ENCODE data around the gene B3GAT2. TPM values are rescaled to one million over a fixed set of nuclear protein-coding genes. Genes with fewer than 3 reads are reported as not detected.
A peak's percentile ranks its signal among the peaks of the same experiment; 100 is the strongest.

The B3GAT2 gene, protein sequence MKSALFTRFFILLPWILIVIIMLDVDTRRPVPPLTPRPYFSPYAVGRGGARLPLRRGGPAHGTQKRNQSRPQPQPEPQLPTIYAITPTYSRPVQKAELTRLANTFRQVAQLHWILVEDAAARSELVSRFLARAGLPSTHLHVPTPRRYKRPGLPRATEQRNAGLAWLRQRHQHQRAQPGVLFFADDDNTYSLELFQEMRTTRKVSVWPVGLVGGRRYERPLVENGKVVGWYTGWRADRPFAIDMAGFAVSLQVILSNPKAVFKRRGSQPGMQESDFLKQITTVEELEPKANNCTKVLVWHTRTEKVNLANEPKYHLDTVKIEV
- 0.80 TPM for polyA plus RNA-seq (2013, experiment 1 of 2)
- 0.89 TPM for polyA plus RNA-seq (2013, experiment 2 of 2)

DNA sequence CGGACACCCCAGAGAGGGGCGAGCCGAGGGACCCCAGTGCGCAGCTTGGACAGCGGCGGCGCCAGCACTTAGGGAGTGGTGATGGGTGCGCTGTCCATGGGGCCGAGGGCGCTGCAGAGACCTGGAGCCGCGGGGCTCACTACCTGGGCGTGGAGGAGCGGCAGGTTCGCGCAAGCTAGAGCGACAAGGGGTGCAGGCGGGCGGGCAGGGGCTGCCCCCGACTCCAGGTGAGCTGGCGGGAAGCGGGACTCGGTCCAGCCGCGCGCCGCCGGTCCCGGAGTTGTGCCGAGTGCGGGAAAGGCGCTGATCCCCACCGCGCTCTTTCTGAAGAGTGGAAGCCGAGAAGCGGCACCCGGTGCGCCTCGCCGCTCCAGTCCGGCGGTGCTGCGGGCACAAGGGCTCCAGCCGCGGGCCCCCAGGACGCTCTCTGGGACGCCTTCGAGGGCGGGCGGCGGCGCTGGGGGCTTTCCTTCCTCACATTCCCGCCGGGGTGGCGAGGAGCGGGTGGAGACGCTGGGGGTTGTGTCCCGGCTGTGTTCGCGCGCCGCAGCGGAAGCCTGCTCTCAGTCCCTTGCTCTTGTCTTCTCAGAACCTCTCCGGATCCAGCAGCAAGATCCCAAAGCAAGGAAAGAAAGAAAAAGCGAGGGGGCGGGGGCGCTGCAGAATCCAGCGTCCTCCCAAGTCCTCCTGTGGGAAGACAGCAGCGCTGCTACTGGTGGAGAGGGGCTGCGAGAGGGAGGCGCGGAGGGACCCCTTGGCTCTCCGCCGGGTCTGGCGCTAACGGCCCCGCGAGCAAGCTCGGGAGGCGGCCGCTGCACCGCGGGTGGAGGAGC is at the start of gene B3GAT2:
Gene B3GAT2, minus strand, starts transcription at position 610 of the 833 bp plus-strand sequence. CDS start 631 bp downstream, outside the sequence.
- peaks cover 87% of the 10 kb centered on the region for H3K27me3 ChIP-seq (ENCODE audit: insufficient read depth, low read length)
- no peaks in the 10 kb centered on the region for H3K4me1 ChIP-seq (ENCODE audit: insufficient read depth, low read length)
- H3K27ac ChIP-seq (ENCODE audit: low read depth, low read length) = no peak within 1 kb of the TSS
- H3K36me3 ChIP-seq (ENCODE audit: insufficient read depth, low read length) = no peaks in the 10 kb centered on the region
- no peaks in the 10 kb centered on the region for H3K9me3 ChIP-seq (ENCODE audit: insufficient read depth, low read depth, low read length)
- 0 out of 2 replicates have a peak within 1 kb of the TSS, but pooled peaks have one; percentile 12 for H3K9ac ChIP-seq (ENCODE audit: low read depth, low read length)
- WGBS = under 1% methylated on average over 83 of the region's 83 CpGs
- peak within 1 kb of the TSS; percentile 56 for H3K4me3 ChIP-seq (ENCODE audit: low read length)

- Histone ChIP-seq H3K36me3 (ENCODE audit: insufficient read depth, low read length) (no peaks in the 10 kb centered on the region), H3K4me1 (ENCODE audit: insufficient read depth, low read length) (0 out of 2 replicates have a peak, but pooled peaks cover 7% of the 10 kb centered on the region), H3K27ac (ENCODE audit: low read depth, low read length) (no peak overlapping the region), H3K9ac (ENCODE audit: low read depth, low read length) (no peak overlapping the region), H3K4me3 (ENCODE audit: low read length) (no peak overlapping the region), H3K9me3 (ENCODE audit: insufficient read depth, low read depth, low read length) (no peaks in the 10 kb centered on the region), H3K27me3 (ENCODE audit: insufficient read depth, low read length) (no peaks in the 10 kb centered on the region)
- WGBS = 38% methylated on average over 4 of the region's 4 CpGs
Observed at GRCh38 chr6:70998148-70998547, 41.3 kb upstream of the B3GAT2 start.

DNA sequence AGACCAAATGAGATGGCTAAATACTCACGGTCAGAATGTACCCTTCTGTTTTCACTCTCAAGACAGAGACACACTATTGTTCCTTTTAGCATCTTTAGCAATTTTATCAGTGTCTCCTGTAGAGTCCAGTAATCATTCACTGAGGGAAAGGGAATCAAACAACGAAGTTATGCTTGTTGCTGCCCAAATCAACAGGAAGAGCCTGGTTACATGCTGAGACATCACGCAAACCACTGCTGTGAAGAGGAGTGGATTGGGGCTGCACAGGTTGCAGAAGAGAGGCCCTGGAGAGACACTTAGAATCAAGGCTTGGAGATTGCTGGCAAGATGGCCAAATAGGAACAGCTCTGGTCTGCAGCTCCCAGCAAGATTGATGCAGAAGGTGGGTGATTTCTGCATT is 40.5 kb upstream of the B3GAT2 start:
- WGBS = 84% methylated on average over 3 of the region's 3 CpGs
- H3K4me3 ChIP-seq (ENCODE audit: low read length) = no peak overlapping the region
- H3K27me3 ChIP-seq (ENCODE audit: insufficient read depth, low read length) = no peaks in the 10 kb centered on the region

DNA sequence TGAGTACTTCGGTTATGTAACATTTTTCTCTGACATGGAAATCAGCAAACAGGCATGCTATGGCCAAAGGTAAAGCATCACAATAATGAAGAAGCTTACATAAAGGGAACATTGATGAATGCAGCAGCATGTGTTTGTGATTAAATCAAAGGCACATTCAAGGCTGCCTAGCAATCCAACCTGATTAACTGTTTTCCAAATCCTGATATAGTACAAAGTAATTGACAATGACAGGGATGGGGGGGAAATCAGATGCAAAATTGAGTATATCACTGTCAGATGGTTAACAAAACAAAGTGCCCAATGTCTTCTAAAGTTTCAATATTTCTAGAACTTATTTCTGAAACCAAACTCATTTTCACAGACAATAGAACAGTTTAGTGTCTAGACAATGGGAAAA is 39.2 kb upstream of the B3GAT2 start:
- Histone ChIP-seq H3K36me3 (ENCODE audit: insufficient read depth, low read length) (no peaks in the 10 kb centered on the region), H3K9me3 (ENCODE audit: insufficient read depth, low read depth, low read length) (no peaks in the 10 kb centered on the region), H3K27ac (ENCODE audit: low read depth, low read length) (no peak overlapping the region), H3K4me1 (ENCODE audit: insufficient read depth, low read length) (0 out of 2 replicates have a peak, but pooled peaks cover 7% of the 10 kb centered on the region), H3K9ac (ENCODE audit: low read depth, low read length) (no peak overlapping the region), H3K27me3 (ENCODE audit: insufficient read depth, low read length) (no peaks in the 10 kb centered on the region), H3K4me3 (ENCODE audit: low read length) (no peak overlapping the region)
- WGBS = 57% methylated on average over 1 of the region's 1 CpG

More for the DNA sequence above, 40.5 kb upstream of the B3GAT2 start:
- Histone ChIP-seq H3K4me1 (ENCODE audit: insufficient read depth, low read length) (0 out of 2 replicates have a peak, but pooled peaks cover 7% of the 10 kb centered on the region), H3K9ac (ENCODE audit: low read depth, low read length) (no peak overlapping the region), H3K36me3 (ENCODE audit: insufficient read depth, low read length) (no peaks in the 10 kb centered on the region), H3K27ac (ENCODE audit: low read depth, low read length) (no peak overlapping the region), H3K9me3 (ENCODE audit: insufficient read depth, low read depth, low read length) (no peaks in the 10 kb centered on the region)

DNA sequence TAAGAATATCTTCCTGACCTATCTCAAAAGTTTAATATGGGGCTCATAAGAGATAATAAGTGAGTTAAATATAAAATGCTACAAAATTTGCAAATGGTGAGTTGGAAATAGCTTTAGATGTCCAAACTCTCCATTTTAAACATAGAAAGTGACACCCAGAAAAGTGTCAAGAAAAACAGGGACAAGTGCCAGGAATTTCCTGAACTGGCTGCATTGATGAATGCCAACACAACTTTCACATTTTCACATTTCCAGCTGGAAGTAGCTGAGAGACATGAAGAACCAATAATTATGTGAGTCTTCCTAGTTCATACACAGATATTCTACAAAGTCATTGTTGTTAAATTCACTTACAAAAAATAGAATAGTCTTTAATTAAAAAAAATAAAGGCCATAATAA is 38.6 kb upstream of the B3GAT2 start:
- no peak overlapping the region for H3K9ac ChIP-seq (ENCODE audit: low read depth, low read length)
- H3K36me3 ChIP-seq (ENCODE audit: insufficient read depth, low read length) = no peaks in the 10 kb centered on the region
- H3K4me1 ChIP-seq (ENCODE audit: insufficient read depth, low read length) = 0 out of 2 replicates have a peak, but pooled peaks cover 7% of the 10 kb centered on the region
- no peaks in the 10 kb centered on the region for H3K27me3 ChIP-seq (ENCODE audit: insufficient read depth, low read length)
- H3K9me3 ChIP-seq (ENCODE audit: insufficient read depth, low read depth, low read length) = no peaks in the 10 kb centered on the region
- H3K4me3 ChIP-seq (ENCODE audit: low read length) = no peak overlapping the region
- no peak overlapping the region for H3K27ac ChIP-seq (ENCODE audit: low read depth, low read length)

DNA sequence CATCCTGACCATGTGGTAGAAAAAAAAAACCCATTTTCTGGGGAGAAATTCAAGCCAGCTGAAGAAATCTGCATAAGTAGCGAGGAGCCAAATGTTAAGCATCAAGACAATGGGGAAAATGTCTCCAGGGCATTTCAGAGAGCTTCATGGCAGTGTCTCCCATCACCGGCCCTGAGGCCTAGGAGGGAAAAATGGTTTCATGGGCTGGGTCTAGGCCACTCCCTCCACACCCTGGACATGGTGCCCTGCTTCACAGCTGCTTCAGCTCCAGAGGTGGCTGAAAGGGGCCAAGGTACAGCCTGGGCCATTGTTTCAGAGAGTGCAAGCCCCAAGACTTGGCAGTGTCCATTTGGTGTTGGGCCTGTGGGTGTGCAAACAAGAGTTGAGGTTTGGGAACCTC is 34.4 kb upstream of the B3GAT2 start:
- no peak overlapping the region for H3K27ac ChIP-seq (ENCODE audit: low read depth, low read length)
- H3K4me3 ChIP-seq (ENCODE audit: low read length) = no peak overlapping the region
- H3K9ac ChIP-seq (ENCODE audit: low read depth, low read length) = no peak overlapping the region
- 98% methylated on average over 2 of the region's 2 CpGs for WGBS
- H3K4me1 ChIP-seq (ENCODE audit: insufficient read depth, low read length) = no peaks in the 10 kb centered on the region
- no peaks in the 10 kb centered on the region for H3K27me3 ChIP-seq (ENCODE audit: insufficient read depth, low read length)
- H3K36me3 ChIP-seq (ENCODE audit: insufficient read depth, low read length) = no peaks in the 10 kb centered on the region
- H3K9me3 ChIP-seq (ENCODE audit: insufficient read depth, low read depth, low read length) = no peaks in the 10 kb centered on the region

DNA sequence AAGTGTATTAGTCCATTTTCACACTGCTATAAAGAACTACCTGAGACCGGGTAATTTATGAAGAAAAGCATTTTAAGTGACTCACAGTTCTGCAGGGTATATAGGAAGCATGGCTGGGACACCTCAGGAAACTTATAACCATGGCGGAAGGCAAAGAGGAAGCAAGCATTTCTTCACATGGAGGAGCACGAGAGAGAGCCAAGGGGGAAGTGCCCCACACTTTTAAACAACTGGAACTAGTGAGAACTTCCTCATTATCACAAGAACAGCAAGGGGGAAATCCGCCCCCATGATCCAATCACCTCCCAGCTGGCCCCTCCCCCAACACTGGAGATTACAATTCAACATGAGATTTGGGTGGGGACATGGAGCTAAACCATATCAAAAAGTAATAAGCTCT is 28.3 kb upstream of the B3GAT2 start:
- no peaks in the 10 kb centered on the region for H3K9me3 ChIP-seq (ENCODE audit: insufficient read depth, low read depth, low read length)
- no peaks in the 10 kb centered on the region for H3K36me3 ChIP-seq (ENCODE audit: insufficient read depth, low read length)
- 87% methylated on average over 4 of the region's 4 CpGs for WGBS
- H3K4me1 ChIP-seq (ENCODE audit: insufficient read depth, low read length) = no peaks in the 10 kb centered on the region
- H3K27ac ChIP-seq (ENCODE audit: low read depth, low read length) = no peak overlapping the region
- no peak overlapping the region for H3K9ac ChIP-seq (ENCODE audit: low read depth, low read length)
- H3K27me3 ChIP-seq (ENCODE audit: insufficient read depth, low read length) = no peaks in the 10 kb centered on the region
- H3K4me3 ChIP-seq (ENCODE audit: low read length) = no peak overlapping the region

- no peak overlapping the region for H3K9ac ChIP-seq (ENCODE audit: low read depth, low read length)
- H3K36me3 ChIP-seq (ENCODE audit: insufficient read depth, low read length) = no peaks in the 10 kb centered on the region
- WGBS = 100% methylated on average over 1 of the region's 3 CpGs
- H3K27ac ChIP-seq (ENCODE audit: low read depth, low read length) = no peak overlapping the region
- no peaks in the 10 kb centered on the region for H3K9me3 ChIP-seq (ENCODE audit: insufficient read depth, low read depth, low read length)
- H3K27me3 ChIP-seq (ENCODE audit: insufficient read depth, low read length) = no peaks in the 10 kb centered on the region
- no peaks in the 10 kb centered on the region for H3K4me1 ChIP-seq (ENCODE audit: insufficient read depth, low read length)
- no peak overlapping the region for H3K4me3 ChIP-seq (ENCODE audit: low read length)
Observed at GRCh38 chr6:70982747-70983146, 25.9 kb upstream of the B3GAT2 start.

- no peaks in the 10 kb centered on the region for H3K4me1 ChIP-seq (ENCODE audit: insufficient read depth, low read length)
- no peaks in the 10 kb centered on the region for H3K27me3 ChIP-seq (ENCODE audit: insufficient read depth, low read length)
- H3K27ac ChIP-seq (ENCODE audit: low read depth, low read length) = no peak overlapping the region
- H3K36me3 ChIP-seq (ENCODE audit: insufficient read depth, low read length) = no peaks in the 10 kb centered on the region
- no peak overlapping the region for H3K4me3 ChIP-seq (ENCODE audit: low read length)
- no peak overlapping the region for H3K9ac ChIP-seq (ENCODE audit: low read depth, low read length)
- H3K9me3 ChIP-seq (ENCODE audit: insufficient read depth, low read depth, low read length) = no peaks in the 10 kb centered on the region
- WGBS = 100% methylated on average over 2 of the region's 4 CpGs
Observed at GRCh38 chr6:70980727-70981126, 23.9 kb upstream of the B3GAT2 start.

DNA sequence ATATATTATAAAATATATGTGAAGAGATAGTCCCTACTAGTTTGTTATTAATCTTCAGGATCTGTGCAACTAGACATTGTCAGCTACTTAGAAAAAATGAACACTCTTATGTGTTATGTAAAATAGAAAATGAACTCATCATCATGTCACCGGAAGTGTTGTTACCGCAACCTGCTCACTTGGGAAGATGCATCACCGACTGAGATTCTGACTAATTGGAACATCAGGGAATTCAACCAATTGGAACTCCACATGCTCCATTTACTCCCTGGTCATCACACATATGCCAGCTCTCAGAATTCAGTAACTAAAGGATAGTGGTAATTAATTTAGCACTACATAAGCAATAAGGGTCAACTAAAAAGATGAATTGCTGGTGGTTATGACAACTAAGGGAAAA is 16.7 kb upstream of the B3GAT2 start:
- Histone ChIP-seq H3K9ac (ENCODE audit: low read depth, low read length) (no peak overlapping the region), H3K4me1 (ENCODE audit: insufficient read depth, low read length) (no peaks in the 10 kb centered on the region), H3K27ac (ENCODE audit: low read depth, low read length) (no peak overlapping the region), H3K27me3 (ENCODE audit: insufficient read depth, low read length) (no peaks in the 10 kb centered on the region), H3K4me3 (ENCODE audit: low read length) (no peak overlapping the region), H3K36me3 (ENCODE audit: insufficient read depth, low read length) (no peaks in the 10 kb centered on the region), H3K9me3 (ENCODE audit: insufficient read depth, low read depth, low read length) (peaks cover 8% of the 10 kb centered on the region; the same call in 1 of the 2 replicates)
- 98% methylated on average over 3 of the region's 3 CpGs for WGBS

GRCh38 chr6:70967049-70967448 is 10.2 kb upstream of the B3GAT2 start:
- Histone ChIP-seq H3K4me1 (ENCODE audit: insufficient read depth, low read length) (no peaks in the 10 kb centered on the region), H3K27ac (ENCODE audit: low read depth, low read length) (no peak overlapping the region), H3K36me3 (ENCODE audit: insufficient read depth, low read length) (no peaks in the 10 kb centered on the region), H3K9ac (ENCODE audit: low read depth, low read length) (no peak overlapping the region), H3K9me3 (ENCODE audit: insufficient read depth, low read depth, low read length) (peaks cover 6% of the 10 kb centered on the region; the same call in 1 of the 2 replicates), H3K27me3 (ENCODE audit: insufficient read depth, low read length) (no peaks in the 10 kb centered on the region), H3K4me3 (ENCODE audit: low read length) (no peak overlapping the region)
- 94% methylated on average over 3 of the region's 3 CpGs for WGBS

Data from HUES64 (cell line).